HepG2 (cell line): ENCODE data around the gene GPATCH3. TPM values are rescaled to one million over a fixed set of nuclear protein-coding genes. Genes with fewer than 3 reads are reported as not detected.

ENCODE experiments used
- ATAD3A ChIP-seq: sonication (generic); formaldehyde crosslinking; IDR thresholded peaks from 2 replicates; pipeline ENCODE4 v1.4.0; 2020; ENCODE audit warnings: missing genetic modification reagents
- ATF7 ChIP-seq, 2 experiments: fragments of 450-650 bp in 1 of 2; sonication (generic) in 1 of 2; formaldehyde crosslinking in 1 of 2; IDR thresholded peaks; 2 replicates each; pipeline versions ENCODE4 v1.4.0 to v1.6.1; 2016 to 2020; ENCODE audit warnings: antibody characterized with exemption in 1 of 2, mild to moderate bottlenecking in 1 of 2, missing genetic modification reagents in 1 of 2
- ELF3 ChIP-seq: IDR thresholded peaks from 2 replicates; pipeline ENCODE4 v1.6.1; 2016; ENCODE audit warnings: missing genetic modification reagents, missing compliant biosample characterization
- FOXA3 ChIP-seq: IDR thresholded peaks from 2 replicates; pipeline ENCODE4 v1.6.1; 2016; ENCODE audit warnings: missing genetic modification reagents, missing compliant biosample characterization
- HDAC1 ChIP-seq: sonication (generic); formaldehyde crosslinking; IDR thresholded peaks from 2 replicates; pipeline ENCODE4 v1.5.1; 2020; ENCODE audit warnings: mild to moderate bottlenecking, missing genetic modification reagents
- LCORL ChIP-seq, 2 experiments: fragments of 450-650 bp in 1 of 2; sonication (generic) in 1 of 2; formaldehyde crosslinking in 1 of 2; IDR thresholded peaks; 2 replicates each; pipeline versions ENCODE4 v1.5.0 to v1.6.1; 2017 to 2020; ENCODE audit warnings: antibody characterized with exemption in 1 of 2, missing genetic modification reagents in 1 of 2
- MAZ ChIP-seq, 2 experiments: sonication (generic) in 1 of 2; formaldehyde crosslinking in 1 of 2; IDR thresholded peaks; 2 replicates each; pipeline versions ENCODE4 v1.5.0 to v1.6.1; 2012 to 2020; ENCODE audit warnings: low read depth in 2 of 2, mild to moderate bottlenecking in 2 of 2, borderline replicate concordance in 1 of 2, improper control_type of control experiment in 1 of 2, low read length in 1 of 2, missing genetic modification reagents in 1 of 2, moderate library complexity in 1 of 2
- NRL ChIP-seq: sonication (generic); formaldehyde crosslinking; IDR thresholded peaks from 2 replicates; pipeline ENCODE4 v1.5.0; 2020; ENCODE audit warnings: missing genetic modification reagents, mild to moderate bottlenecking, moderate library complexity, borderline replicate concordance
- RORA ChIP-seq: sonication (generic); formaldehyde crosslinking; IDR thresholded peaks from 2 replicates; pipeline ENCODE4 v1.5.0; 2020; ENCODE audit warnings: mild to moderate bottlenecking, missing genetic modification reagents, moderate library complexity
- SAP130 ChIP-seq: IDR thresholded peaks from 2 replicates; pipeline ENCODE4 v1.6.1; 2016; ENCODE audit warnings: low read depth
- SOX6 ChIP-seq, 2 experiments: fragments of 450-650 bp in 1 of 2; sonication (generic) in 1 of 2; formaldehyde crosslinking in 1 of 2; IDR thresholded peaks; 2 replicates each; pipeline versions ENCODE4 v1.4.0 to v1.6.1; 2017 to 2020; ENCODE audit warnings: antibody characterized with exemption in 1 of 2, mild to moderate bottlenecking in 1 of 2, missing genetic modification reagents in 1 of 2
- SRSF9 ChIP-seq: fragments of 200-400 bp; formaldehyde crosslinking; IDR thresholded peaks from 2 replicates; pipeline ENCODE4 v1.6.1; 2018; ENCODE audit warnings: borderline replicate concordance, mild to moderate bottlenecking, low read depth, low read length; ENCODE audit not compliant: insufficient read depth, poor library complexity, severe bottlenecking
- ZFP37 ChIP-seq: sonication (generic); formaldehyde crosslinking; IDR thresholded peaks from 2 replicates; pipeline ENCODE4 v1.4.0; 2020; ENCODE audit warnings: missing genetic modification reagents, borderline replicate concordance
- ZNF350 ChIP-seq: sonication (generic); formaldehyde crosslinking; IDR thresholded peaks from 2 replicates; pipeline ENCODE4 v1.4.0; 2020; ENCODE audit warnings: mild to moderate bottlenecking, low read depth, missing genetic modification reagents, borderline replicate concordance
- ZNF691 ChIP-seq: sonication (generic); formaldehyde crosslinking; IDR thresholded peaks from 2 replicates; pipeline ENCODE4 v1.4.0; 2020; ENCODE audit warnings: missing genetic modification reagents, low read depth, mild to moderate bottlenecking, borderline replicate concordance
- ZSCAN9 ChIP-seq: IDR thresholded peaks from 2 replicates; pipeline ENCODE4 v1.6.1; 2016; ENCODE audit warnings: borderline replicate concordance
- ZUFSP ChIP-seq: sonication (generic); formaldehyde crosslinking; IDR thresholded peaks from 2 replicates; pipeline ENCODE4 v1.9.0; 2021; ENCODE audit warnings: missing genetic modification reagents, mild to moderate bottlenecking, borderline replicate concordance
- polyA plus RNA-seq, 8 experiments: library from polyadenylated mRNA; depleted of rRNA in 3 of 8; stranded (reverse) in 7 of 8; unstranded in 1 of 8; fragments of >200 nt; fragmentation: Illumina TruSeq in 4 of 8; extraction: Trizol in 4 of 8; gene quantifications; 2 replicates each; pipeline versions ENCODE4 v1.2.1 to v1.2.3, GENCODE V29; 2011 to 2016; ENCODE audit warnings: low read depth in 4 of 8, missing spikeins in 1 of 8, mixed read lengths in 1 of 8; ENCODE audit not compliant: insufficient read depth in 1 of 8
- total RNA-seq, 5 experiments: library from RNA; depleted of rRNA; stranded (reverse); fragments of >200 nt; fragmentation: Illumina TruSeq; extraction: Trizol; gene quantifications; 2 replicates each; pipeline ENCODE4 v1.2.3, GENCODE V29; 2016; ENCODE audit warnings: low read depth in 1 of 5
- TF ChIP-seq, protein P1 (sequence below): sonication (generic); formaldehyde crosslinking; IDR thresholded peaks from 2 replicates; pipeline ENCODE4 v1.5.1; 2020; ENCODE audit warnings: mild to moderate bottlenecking, missing genetic modification reagents, moderate library complexity
- TF ChIP-seq, protein P2 (sequence below): sonication (generic); formaldehyde crosslinking; IDR thresholded peaks from 2 replicates; pipeline ENCODE4 v1.5.1; 2020; ENCODE audit warnings: missing genetic modification reagents, mild to moderate bottlenecking, borderline replicate concordance

GPATCH3 gene
- total and polyA plus RNA-seq, 2 of the 13 experiments (the other 11 are each of a cell fraction or from before 2014, with no cell fraction given): 8.3 to 11.0 TPM

- TF ChIP-seq, protein P1, sequence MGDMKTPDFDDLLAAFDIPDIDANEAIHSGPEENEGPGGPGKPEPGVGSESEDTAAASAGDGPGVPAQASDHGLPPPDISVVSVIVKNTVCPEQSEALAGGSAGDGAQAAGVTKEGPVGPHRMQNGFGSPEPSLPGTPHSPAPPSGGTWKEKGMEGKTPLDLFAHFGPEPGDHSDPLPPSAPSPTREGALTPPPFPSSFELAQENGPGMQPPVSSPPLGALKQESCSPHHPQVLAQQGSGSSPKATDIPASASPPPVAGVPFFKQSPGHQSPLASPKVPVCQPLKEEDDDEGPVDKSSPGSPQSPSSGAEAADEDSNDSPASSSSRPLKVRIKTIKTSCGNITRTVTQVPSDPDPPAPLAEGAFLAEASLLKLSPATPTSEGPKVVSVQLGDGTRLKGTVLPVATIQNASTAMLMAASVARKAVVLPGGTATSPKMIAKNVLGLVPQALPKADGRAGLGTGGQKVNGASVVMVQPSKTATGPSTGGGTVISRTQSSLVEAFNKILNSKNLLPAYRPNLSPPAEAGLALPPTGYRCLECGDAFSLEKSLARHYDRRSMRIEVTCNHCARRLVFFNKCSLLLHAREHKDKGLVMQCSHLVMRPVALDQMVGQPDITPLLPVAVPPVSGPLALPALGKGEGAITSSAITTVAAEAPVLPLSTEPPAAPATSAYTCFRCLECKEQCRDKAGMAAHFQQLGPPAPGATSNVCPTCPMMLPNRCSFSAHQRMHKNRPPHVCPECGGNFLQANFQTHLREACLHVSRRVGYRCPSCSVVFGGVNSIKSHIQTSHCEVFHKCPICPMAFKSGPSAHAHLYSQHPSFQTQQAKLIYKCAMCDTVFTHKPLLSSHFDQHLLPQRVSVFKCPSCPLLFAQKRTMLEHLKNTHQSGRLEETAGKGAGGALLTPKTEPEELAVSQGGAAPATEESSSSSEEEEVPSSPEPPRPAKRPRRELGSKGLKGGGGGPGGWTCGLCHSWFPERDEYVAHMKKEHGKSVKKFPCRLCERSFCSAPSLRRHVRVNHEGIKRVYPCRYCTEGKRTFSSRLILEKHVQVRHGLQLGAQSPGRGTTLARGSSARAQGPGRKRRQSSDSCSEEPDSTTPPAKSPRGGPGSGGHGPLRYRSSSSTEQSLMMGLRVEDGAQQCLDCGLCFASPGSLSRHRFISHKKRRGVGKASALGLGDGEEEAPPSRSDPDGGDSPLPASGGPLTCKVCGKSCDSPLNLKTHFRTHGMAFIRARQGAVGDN (CRISPR knock-in tag): peak; percentile 83
- TF ChIP-seq MAZ (IDR thresholded peaks at IDR 0.05; ENCODE audit: borderline replicate concordance, low read depth, low read length): 0 out of 2 replicates have a peak, but pooled peaks have one; percentile 19
- no peak for TF ChIP-seq MAZ (CRISPR knock-in tag; IDR thresholded peaks at IDR 0.05; ENCODE audit: low read depth)
- TF ChIP-seq NRL: no peak
- no peak for TF ChIP-seq RORA (CRISPR knock-in tag)
- TF ChIP-seq ZNF691: no peak
- no peak for TF ChIP-seq ZUFSP (CRISPR knock-in tag)
- 0 out of 2 replicates have a peak, but pooled peaks have one; percentile 19 for TF ChIP-seq ELF3 (CRISPR knock-in tag)
- TF ChIP-seq SRSF9: no peak
- no peak for TF ChIP-seq SOX6 (IDR thresholded peaks at IDR 0.05)
- TF ChIP-seq SOX6 (CRISPR knock-in tag; IDR thresholded peaks at IDR 0.05): no peak
- TF ChIP-seq HDAC1 (CRISPR knock-in tag): no peak
- no peak for TF ChIP-seq ZSCAN9 (CRISPR knock-in tag)
- TF ChIP-seq SAP130 (CRISPR knock-in tag): peak; percentile 69
- no peak for TF ChIP-seq ZFP37 (CRISPR knock-in tag)
- TF ChIP-seq ZNF350 (CRISPR knock-in tag): no peak
- 0 out of 2 replicates have a peak, but pooled peaks have one; percentile 12 for TF ChIP-seq FOXA3 (CRISPR knock-in tag)
- TF ChIP-seq ATF7 (IDR thresholded peaks at IDR 0.05): no peak
- no peak for TF ChIP-seq ATF7 (CRISPR knock-in tag; IDR thresholded peaks at IDR 0.05)
- TF ChIP-seq ATAD3A (CRISPR knock-in tag): no peak
- no peak for TF ChIP-seq LCORL (IDR thresholded peaks at IDR 0.05)
- peak; percentile 33; the same call in 1 of the 2 replicates for TF ChIP-seq LCORL (CRISPR knock-in tag; IDR thresholded peaks at IDR 0.05)
- TF ChIP-seq, protein P2, sequence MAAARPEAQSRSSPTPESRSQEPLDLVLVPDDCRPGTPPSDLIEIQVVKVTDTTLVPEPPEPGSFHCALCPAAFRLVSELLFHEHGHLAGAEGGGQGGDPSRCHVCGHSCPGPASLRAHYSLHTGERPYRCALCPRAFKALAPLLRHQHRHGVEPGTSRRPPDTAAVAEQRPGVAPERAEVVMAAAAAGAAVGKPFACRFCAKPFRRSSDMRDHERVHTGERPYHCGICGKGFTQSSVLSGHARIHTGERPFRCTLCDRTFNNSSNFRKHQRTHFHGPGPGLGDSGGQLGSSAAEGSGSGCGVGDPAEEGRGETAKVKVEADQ (CRISPR knock-in tag): 0 out of 2 replicates have a peak, but pooled peaks have one; percentile 32
Observed at GRCh38 chr1:26862781-26863684, 37.2 kb downstream of the GPATCH3 start, which contains the start of gene SFN (continued).
